Measurements from ENCODE around the gene LDB1. TPM values are rescaled to one million over a fixed set of nuclear protein-coding genes. Genes with fewer than 3 reads are reported as not detected.

Gene LDB1
- total and polyA plus RNA-seq, 2 of the 13 experiments (the other 11 are each of a cell fraction or from before 2014, with no cell fraction given), result 17.2 to 45.5 TPM

- TF ChIP-seq ZBTB34 (CRISPR knock-in tag; IDR thresholded peaks at IDR 0.05) (peak; percentile 63; the same call in 1 of the 2 replicates), GZF1 (CRISPR knock-in tag; IDR thresholded peaks at IDR 0.05) (0 out of 2 replicates have a peak, but pooled peaks have one; percentile 19), GTF3A (CRISPR knock-in tag; conservative IDR thresholded peaks at IDR 0.05) (no peak), GMEB2 (CRISPR knock-in tag; IDR thresholded peaks at IDR 0.05; ENCODE audit: low read depth) (peak; percentile 75), ZHX2 (IDR thresholded peaks at IDR 0.05; ENCODE audit: low read depth) (peak; percentile 99), ZHX2 (CRISPR knock-in tag; IDR thresholded peaks at IDR 0.05; ENCODE audit: borderline replicate concordance) (no peak; the same call in 1 of the 2 replicates), TAF1 (CRISPR knock-in tag; IDR thresholded peaks at IDR 0.05) (peak; percentile 91), ZNF879 (CRISPR knock-in tag; IDR thresholded peaks at IDR 0.05) (no peak), ZNF709 (CRISPR knock-in tag; IDR thresholded peaks at IDR 0.05) (peak; percentile 97; the same call in 1 of the 2 replicates), RBAK (CRISPR knock-in tag; IDR thresholded peaks at IDR 0.05) (no peak), SNAI1 (CRISPR knock-in tag; IDR thresholded peaks at IDR 0.05; ENCODE audit: borderline replicate concordance) (no peak), KDM4B (CRISPR knock-in tag; IDR thresholded peaks at IDR 0.05) (0 out of 2 replicates have a peak, but pooled peaks have one; percentile 39), ZNF275 (CRISPR knock-in tag; IDR thresholded peaks at IDR 0.05; ENCODE audit: borderline replicate concordance) (peak; percentile 40; the same call in 1 of the 2 replicates), TBX2 (CRISPR knock-in tag; IDR thresholded peaks at IDR 0.05; ENCODE audit: borderline replicate concordance) (peak; percentile 88), SOX6 (IDR thresholded peaks at IDR 0.05) (no peak), SOX6 (CRISPR knock-in tag; IDR thresholded peaks at IDR 0.05) (peak; percentile 65), ZNF496 (CRISPR knock-in tag; IDR thresholded peaks at IDR 0.05; ENCODE audit: insufficient replicate concordance) (no peak)
Observed at GRCh38 chr10:102151774-102152544, 31.8 kb upstream of the LDB1 start, which contains the start of gene NOLC1 (continued).
